ENCODE measurements around the gene EBF4. TPM values are rescaled to one million over a fixed set of nuclear protein-coding genes. Genes with fewer than 3 reads are reported as not detected.
"Not testable (repeated sequence)": the region's sequence is repeated elsewhere in the genome, so short reads cannot be mapped to it uniquely, and the experiment has no call there.

EBF4 gene
- total RNA-seq, 2 experiments from 2014 or later = 0.99 to 2.4 TPM

DNA sequence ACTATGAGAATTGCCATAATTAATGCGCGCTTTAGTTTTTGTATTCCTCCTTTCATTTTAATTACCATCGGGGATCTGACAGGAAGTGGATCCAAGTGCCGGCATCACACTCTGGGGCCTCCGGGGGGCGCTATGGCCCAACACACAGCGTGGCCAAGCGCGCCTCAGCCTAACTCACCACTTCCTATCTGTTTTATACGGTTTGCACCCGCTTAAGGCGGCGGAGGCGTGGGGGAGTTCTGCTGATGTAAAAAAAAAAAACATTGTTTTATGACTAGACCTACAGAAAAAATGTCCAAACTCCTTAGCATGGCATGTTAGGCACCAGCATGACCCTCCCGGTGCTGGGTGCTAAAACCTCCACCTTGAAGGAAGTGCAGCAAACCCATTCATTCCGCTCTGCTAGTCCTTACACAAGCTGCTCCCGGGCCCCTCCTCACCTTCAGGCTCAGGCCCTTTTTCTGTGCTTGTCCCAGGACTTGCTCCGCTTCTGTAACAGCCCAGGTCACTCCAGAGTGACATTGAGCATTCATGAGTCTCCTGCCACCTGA lies 4.5 kb upstream of the EBF4 start:
- H3K27me3 Mint-ChIP-seq = peaks cover 42% of the 10 kb centered on the region
- H3K4me1 Mint-ChIP-seq = peaks cover 31% of the 10 kb centered on the region
- H3K4me3 Mint-ChIP-seq = peak overlapping the region; percentile 66
- POLR2A ChIA-PET = interaction anchor here (0.7 to 2.0 kb wide), 5 partner anchors 19 to 64 kb away, joined by 3 to 8 read pairs (median 5); partner anchors contain the start of gene NOP56
- H3K36me3 Mint-ChIP-seq = no peaks in the 10 kb centered on the region
- peak overlapping the region; percentile 57 for H3K27ac Mint-ChIP-seq
- ATAC-seq (ENCODE audit: low read depth) (peak; percentile 84), DNase-seq (peak; percentile 90)
- H3K9me3 Mint-ChIP-seq = no peaks in the 10 kb centered on the region

DNA sequence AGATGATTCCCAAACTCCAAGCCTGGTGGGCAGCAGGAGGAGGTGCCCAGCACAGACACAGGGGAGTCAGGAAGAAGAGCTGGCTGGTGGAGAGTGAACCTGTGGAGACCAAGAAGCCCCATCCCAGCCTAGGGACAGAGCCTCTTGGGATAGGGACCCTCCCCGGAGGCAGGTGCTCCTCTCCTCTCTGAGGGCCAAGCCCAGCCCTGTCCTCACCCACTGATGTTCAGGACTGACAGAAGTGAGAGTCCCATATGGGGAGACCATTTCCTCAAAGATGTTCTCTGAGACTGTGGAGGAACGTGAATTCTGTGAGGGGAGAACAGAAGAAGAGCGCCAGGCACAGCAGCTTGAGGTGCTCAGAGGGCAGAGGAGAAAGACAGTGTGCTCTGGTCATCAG lies 2.4 kb upstream of the EBF4 start:
- peaks cover 49% of the 10 kb centered on the region for H3K27me3 Mint-ChIP-seq
- ATAC-seq (ENCODE audit: low read depth) (no peak), DNase-seq (no peak)
- H3K9me3 Mint-ChIP-seq = no peaks in the 10 kb centered on the region
- no peak overlapping the region for H3K4me3 Mint-ChIP-seq
- H3K27ac Mint-ChIP-seq = no peak overlapping the region
- POLR2A ChIA-PET = no interaction called here
- H3K4me1 Mint-ChIP-seq = peaks cover 27% of the 10 kb centered on the region
- no peaks in the 10 kb centered on the region for H3K36me3 Mint-ChIP-seq

DNA sequence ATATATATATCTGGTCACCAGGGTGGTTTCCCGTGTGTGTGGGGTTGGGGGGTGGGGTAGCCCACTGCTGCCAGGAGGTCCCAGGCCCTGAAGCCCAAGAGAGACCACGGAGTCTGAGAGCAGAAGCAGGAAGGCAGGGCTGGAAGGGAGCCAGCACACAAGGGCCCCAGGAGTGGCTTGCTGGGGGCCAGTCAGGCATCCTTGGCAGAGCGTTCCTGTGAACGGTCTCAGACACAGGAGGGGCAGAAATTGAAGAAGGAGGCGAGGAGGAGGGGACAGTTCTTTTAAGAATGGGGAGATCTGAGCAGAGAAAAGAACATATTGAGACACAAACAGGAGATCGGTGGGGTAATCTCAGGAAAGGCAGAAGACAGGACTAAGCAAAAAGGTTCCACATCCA lies 1.9 kb upstream of the EBF4 start:
- Mint-ChIP-seq H3K27ac (no peak overlapping the region), H3K4me1 (peaks cover 22% of the 10 kb centered on the region), H3K4me3 (no peak overlapping the region), H3K27me3 (peaks cover 54% of the 10 kb centered on the region), H3K36me3 (no peaks in the 10 kb centered on the region), H3K9me3 (no peaks in the 10 kb centered on the region)
- DNase-seq (no peak), ATAC-seq (ENCODE audit: low read depth) (no peak)
- POLR2A ChIA-PET = no interaction called here

DNA sequence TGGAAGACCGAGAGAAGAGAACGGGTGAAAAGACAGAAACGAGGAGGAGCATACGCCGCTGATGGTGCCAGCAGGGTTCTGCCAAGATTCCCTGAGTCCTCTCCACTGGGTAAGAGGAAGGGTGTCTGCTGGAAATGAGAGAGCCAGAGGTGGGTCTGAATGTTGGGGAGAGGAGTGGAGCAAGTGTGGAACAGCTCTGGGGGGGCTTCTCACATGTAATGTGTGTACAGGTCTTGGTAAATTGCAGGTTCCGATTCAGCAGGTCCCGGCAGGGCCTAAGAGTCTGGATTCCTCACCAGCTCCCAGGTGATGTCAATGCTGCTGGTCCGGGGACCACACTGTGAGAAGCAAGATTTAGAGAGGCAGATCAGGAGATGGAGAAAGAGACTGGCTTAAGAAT lies 1.5 kb upstream of the EBF4 start:
- peak overlapping the region; percentile 77 for H3K4me3 Mint-ChIP-seq
- H3K9me3 Mint-ChIP-seq = no peaks in the 10 kb centered on the region
- POLR2A ChIA-PET = no interaction called here
- ATAC-seq (ENCODE audit: low read depth) = no peak
- no peaks in the 10 kb centered on the region for H3K36me3 Mint-ChIP-seq
- peaks cover 22% of the 10 kb centered on the region for H3K4me1 Mint-ChIP-seq
- DNase-seq = no peak
- no peak overlapping the region for H3K27ac Mint-ChIP-seq
- H3K27me3 Mint-ChIP-seq = peaks cover 58% of the 10 kb centered on the region

DNA sequence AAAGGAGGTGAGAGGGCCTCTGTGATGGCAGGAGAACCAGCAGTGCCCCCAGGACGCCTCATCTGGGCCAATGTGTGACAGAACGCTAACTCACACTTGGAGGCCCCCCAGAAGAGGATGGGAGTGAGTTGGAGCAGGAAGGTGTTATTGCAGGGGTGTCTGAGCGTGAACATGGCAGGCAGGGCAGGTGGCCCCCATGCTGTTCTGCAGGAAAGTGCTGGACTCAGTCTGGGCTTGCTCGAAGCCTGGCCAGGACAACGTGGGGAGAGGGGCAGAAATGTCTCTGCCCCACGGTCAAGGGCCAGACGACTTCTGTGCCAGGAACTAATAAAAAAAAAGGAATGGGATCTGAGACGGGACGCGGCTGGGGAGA lies 931 bp upstream of the EBF4 start:
- Mint-ChIP-seq H3K27me3 (peaks cover 58% of the 10 kb centered on the region), H3K36me3 (no peaks in the 10 kb centered on the region), H3K4me1 (peaks cover 22% of the 10 kb centered on the region), H3K9me3 (no peaks in the 10 kb centered on the region), H3K27ac (no peak overlapping the region), H3K4me3 (peak overlapping the region; percentile 77)
- ATAC-seq (ENCODE audit: low read depth) = no peak
- DNase-seq = no peak
- POLR2A ChIA-PET = no interaction called here

DNA sequence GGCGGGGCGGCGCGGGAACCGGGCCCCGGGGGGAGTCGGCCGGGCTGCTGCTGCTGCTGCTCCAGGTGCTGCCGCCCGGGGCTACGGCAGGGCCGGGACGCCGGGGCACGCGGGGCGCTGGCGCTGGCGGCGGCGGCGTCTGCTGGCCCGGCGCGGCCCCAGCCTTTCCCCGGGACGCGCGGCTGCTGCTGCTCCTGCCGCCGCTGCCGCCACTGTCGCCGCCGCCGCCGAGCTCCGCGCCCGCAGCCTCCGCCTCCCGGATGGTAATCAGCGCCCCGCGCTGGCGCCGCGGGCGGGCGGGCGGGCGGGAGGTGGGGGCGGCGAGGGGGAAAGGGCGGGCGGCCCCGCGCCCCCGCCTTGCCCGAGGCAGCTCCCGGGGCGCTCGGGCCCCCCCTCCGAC lies 306 bp downstream of the EBF4 start:
- no peak overlapping the region for H3K4me3 Mint-ChIP-seq
- no peak overlapping the region for H3K27ac Mint-ChIP-seq
- no peaks in the 10 kb centered on the region for H3K36me3 Mint-ChIP-seq
- ATAC-seq (ENCODE audit: low read depth) = peak; percentile 6
- POLR2A ChIA-PET = interaction anchor here (1.3 to 1.5 kb wide), 2 partner anchors 14 to 182 kb away, joined by 3 read pairs; no protein-coding TSS in a partner anchor
- H3K27me3 Mint-ChIP-seq = peaks cover 61% of the 10 kb centered on the region
- H3K4me1 Mint-ChIP-seq = peaks cover 15% of the 10 kb centered on the region
- H3K9me3 Mint-ChIP-seq = no peaks in the 10 kb centered on the region
- peak; percentile 52 for DNase-seq

DNA sequence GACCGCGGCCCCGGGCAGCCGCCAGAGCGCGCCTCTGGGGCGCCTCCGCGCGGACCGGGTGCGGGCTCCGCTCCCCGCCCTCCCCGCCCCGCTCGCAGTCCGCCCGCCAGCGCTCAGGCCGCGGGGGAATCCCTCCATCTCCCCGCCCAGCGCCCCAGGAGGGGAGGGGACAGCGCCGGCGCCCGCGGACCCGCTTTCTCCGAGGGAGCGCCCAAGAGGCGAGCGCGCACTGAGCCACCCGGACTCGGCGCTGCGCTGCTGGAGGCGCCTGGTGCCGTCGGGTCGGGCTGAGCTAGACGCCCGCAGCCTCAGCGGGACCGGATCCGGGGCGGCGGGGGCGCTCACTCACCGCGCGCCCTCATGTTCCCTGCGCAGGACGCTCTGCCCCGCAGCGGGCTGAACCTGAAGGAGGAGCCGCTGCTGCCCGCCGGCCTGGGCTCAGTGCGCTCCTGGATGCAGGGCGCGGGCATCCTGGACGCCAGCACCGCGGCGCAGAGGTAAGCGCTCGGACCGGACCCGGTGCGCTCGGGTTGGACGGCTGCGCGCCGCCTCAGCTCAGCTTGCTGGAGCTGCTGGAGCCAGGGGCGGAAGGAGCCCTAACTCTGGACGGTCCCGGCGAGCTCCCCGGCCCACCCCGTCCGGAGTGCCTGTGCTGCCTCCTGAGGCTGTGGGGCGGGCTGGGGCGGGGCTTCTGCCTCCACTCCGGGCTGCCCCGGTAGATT lies 867 bp downstream of the EBF4 start:
- DNase-seq (peak; percentile 60), ATAC-seq (ENCODE audit: low read depth) (peak; percentile 48)
- POLR2A ChIA-PET = interaction anchor here (0.6 to 1.5 kb wide), 4 partner anchors 13 to 181 kb away, joined by 3 to 5 read pairs (median 3); no protein-coding TSS in a partner anchor
- Mint-ChIP-seq H3K27me3 (peaks cover 61% of the 10 kb centered on the region), H3K4me3 (no peak overlapping the region), H3K4me1 (peaks cover 11% of the 10 kb centered on the region), H3K36me3 (no peaks in the 10 kb centered on the region), H3K9me3 (no peaks in the 10 kb centered on the region), H3K27ac (no peak overlapping the region)

DNA sequence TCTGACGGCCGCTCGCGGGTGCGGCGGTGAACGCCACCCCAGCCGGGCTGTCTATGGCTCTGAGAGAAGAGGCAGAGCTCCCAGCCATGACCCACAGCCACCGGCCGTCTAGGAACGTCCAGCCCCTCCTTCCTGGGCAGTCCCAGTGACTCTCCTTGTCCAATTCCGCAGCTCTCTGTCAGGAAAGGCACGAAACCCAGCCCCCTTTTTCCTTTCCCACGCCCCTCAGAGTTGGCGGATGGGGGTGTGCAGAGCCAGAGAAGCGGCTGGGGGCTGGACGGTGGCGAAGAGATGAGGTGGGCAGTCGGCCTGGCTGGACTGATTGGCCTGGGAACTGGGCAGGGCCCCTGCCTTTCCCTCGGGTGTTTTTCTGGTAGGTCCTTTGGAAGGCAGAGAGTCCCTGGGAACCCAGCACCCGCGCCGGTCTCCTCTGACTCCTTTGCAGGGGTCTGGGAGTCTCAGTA lies 1.5 kb downstream of the EBF4 start:
- ATAC-seq (ENCODE audit: low read depth) = no peak
- H3K27me3 Mint-ChIP-seq = peaks cover 61% of the 10 kb centered on the region
- peaks cover 8% of the 10 kb centered on the region for H3K4me1 Mint-ChIP-seq
- H3K36me3 Mint-ChIP-seq = no peaks in the 10 kb centered on the region
- H3K9me3 Mint-ChIP-seq = no peaks in the 10 kb centered on the region
- POLR2A ChIA-PET = interaction anchor here (0.6 to 1.5 kb wide), 4 partner anchors 12 to 180 kb away, joined by 3 to 5 read pairs (median 3); no protein-coding TSS in a partner anchor
- no peak overlapping the region for H3K4me3 Mint-ChIP-seq
- no peak for DNase-seq
- H3K27ac Mint-ChIP-seq = no peak overlapping the region

DNA sequence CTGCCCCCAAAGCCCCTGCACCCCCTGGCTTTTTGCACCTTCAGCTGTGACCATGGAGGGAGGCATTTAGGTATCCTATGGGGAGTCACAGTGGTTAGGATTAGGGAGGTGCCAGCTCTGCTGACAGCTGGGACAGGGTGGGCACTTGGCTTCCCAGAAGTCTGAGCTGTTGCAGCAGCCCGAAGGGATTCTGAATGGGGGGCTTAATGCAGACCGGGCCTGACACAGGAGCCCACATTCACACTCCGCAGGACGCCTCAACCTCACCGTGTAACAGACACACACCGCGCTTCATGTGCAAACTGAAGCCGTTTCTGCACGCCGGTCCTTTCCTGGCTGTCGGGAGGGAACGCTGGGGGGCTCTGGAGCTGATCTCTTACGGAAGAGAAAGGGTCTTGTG lies 1.9 kb downstream of the EBF4 start:
- DNase-seq (no peak), ATAC-seq (ENCODE audit: low read depth) (no peak)
- POLR2A ChIA-PET = no interaction called here
- H3K4me3 Mint-ChIP-seq = no peak overlapping the region
- H3K36me3 Mint-ChIP-seq = no peaks in the 10 kb centered on the region
- peaks cover 6% of the 10 kb centered on the region for H3K4me1 Mint-ChIP-seq
- no peak overlapping the region for H3K27ac Mint-ChIP-seq
- peaks cover 59% of the 10 kb centered on the region for H3K27me3 Mint-ChIP-seq
- no peaks in the 10 kb centered on the region for H3K9me3 Mint-ChIP-seq

DNA sequence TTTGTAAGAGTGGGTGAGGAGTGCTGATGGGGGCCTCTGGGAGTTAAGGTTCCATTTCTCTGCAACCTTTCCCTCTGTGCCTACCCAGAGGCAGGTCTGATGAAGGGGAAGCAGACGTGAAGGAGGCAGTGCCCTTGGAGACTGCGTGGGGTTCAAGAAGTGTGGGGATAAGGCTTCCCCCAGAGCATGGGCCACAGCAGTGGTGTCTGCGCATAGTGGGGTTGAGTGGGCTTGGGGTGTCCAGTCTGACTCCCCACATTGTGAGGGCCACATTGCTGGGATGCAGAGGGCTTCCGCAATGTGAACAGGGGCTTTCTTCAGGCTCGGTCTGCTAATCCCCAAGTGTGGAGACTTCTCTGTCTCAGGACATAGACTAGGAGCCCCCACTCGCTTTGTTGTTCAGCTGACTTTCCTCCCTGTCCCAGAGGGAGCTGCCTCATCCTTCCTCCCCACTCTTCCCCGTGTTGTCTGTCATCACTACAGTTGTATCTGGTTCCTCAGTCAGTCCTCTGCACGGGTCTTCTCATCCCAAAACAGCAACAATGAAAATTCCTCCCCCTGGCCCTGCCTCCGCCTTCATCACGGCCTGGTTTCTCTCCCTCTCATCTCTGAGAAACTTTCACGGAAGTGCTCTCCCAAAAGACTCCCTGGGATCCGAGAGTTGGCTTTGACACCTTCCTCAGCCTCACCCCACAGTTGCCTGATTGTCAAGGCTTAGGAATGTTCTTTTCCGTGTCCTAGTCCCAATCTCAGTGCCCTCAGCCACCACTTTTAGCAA lies 2.8 kb downstream of the EBF4 start:
- DNase-seq (no peak), ATAC-seq (ENCODE audit: low read depth) (no peak)
- Mint-ChIP-seq H3K9me3 (no peaks in the 10 kb centered on the region), H3K4me3 (no peak overlapping the region), H3K27ac (no peak overlapping the region), H3K4me1 (peaks cover 6% of the 10 kb centered on the region), H3K36me3 (no peaks in the 10 kb centered on the region), H3K27me3 (peaks cover 54% of the 10 kb centered on the region)
- POLR2A ChIA-PET = no interaction called here

DNA sequence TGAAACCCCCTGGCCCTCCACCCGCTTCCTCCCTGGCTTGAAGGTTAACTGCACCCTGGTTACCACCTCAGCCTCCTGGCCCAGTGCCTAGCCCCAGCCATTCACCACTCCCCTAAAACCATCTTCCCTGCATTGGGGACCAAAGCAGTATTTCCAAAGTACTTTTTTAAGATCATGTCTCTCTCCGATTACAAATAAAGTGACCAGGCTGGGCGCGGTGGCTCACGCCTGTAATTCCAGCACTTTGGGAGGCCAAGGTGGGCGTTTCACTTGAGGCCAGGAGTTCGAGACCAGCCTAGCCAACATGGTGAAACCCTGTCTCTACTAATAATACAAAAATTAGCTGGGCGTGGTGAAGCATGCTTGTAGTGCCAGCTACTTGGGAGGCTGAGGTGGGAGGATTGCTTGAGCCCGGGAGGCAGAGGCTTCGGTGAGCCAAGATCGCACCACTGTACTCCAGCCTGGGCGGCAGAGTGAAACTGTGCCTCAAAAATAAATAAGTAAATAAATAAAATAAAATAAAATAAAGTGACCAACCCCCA lies 3.5 kb downstream of the EBF4 start:
- H3K4me1 Mint-ChIP-seq; ATAC-seq (ENCODE audit: low read depth); H3K9me3 Mint-ChIP-seq; DNase-seq; H3K36me3 Mint-ChIP-seq; POLR2A ChIA-PET; H3K27ac Mint-ChIP-seq: not testable (repeated sequence)
- Mint-ChIP-seq H3K27me3 (peaks cover 52% of the 10 kb centered on the region), H3K4me3 (peak overlapping the region; percentile 16)

DNA sequence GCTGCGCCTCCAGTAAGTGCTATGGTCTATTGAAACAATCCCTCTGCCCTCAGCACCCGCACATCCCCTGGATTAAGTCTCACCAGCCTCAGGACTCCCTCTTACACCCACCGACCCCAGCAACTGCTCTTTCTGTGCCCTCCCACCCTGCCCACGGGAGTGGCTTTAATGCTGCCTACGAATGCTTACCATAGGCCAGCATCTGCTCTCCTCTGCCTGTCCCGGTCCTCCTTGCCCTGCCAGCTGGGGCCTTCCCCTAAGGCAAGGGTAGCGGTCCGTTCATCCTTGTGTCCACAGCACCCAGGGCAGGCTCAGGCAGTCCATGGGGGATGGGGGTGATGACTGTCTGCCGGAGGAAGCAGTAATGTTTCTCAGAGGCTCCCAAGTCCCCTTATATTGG lies 4.1 kb downstream of the EBF4 start:
- Mint-ChIP-seq H3K36me3 (no peaks in the 10 kb centered on the region), H3K27me3 (peaks cover 46% of the 10 kb centered on the region), H3K4me3 (no peak overlapping the region), H3K27ac (no peak overlapping the region), H3K4me1 (peaks cover 5% of the 10 kb centered on the region), H3K9me3 (no peaks in the 10 kb centered on the region)
- no peak for ATAC-seq (ENCODE audit: low read depth)
- no peak for DNase-seq
- POLR2A ChIA-PET = no interaction called here

DNA sequence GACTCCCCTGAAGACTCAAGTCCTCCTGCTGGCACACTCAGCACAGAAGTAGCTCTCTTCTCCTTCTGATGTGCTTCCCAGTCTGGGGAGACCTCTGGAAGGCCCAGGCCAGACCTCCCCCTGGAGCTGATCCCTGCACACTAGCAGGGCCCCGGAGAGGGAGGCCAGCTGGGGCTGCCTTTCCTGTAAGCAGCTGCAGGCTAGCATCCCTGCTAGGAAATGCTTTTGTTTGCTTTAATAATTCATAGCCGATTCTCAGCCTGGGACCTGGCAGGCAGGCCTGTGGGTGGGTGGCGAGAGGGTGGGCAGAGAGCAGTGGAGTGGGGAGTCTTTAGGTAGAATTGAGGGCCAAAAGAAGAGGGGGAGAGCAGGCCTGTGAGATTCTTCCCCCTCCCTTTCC lies 5.2 kb downstream of the EBF4 start:
- H3K4me1 Mint-ChIP-seq = no peaks in the 10 kb centered on the region
- POLR2A ChIA-PET = interaction anchor here (0.5 kb wide), 1 partner anchor 157 kb away, joined by 3 read pairs; no protein-coding TSS in a partner anchor
- ATAC-seq (ENCODE audit: low read depth) (no peak), DNase-seq (no peak)
- H3K36me3 Mint-ChIP-seq = no peaks in the 10 kb centered on the region
- H3K27ac Mint-ChIP-seq = no peak overlapping the region
- no peak overlapping the region for H3K4me3 Mint-ChIP-seq
- H3K9me3 Mint-ChIP-seq = no peaks in the 10 kb centered on the region
- H3K27me3 Mint-ChIP-seq = peaks cover 40% of the 10 kb centered on the region

Data from activated naive CD8-positive, alpha-beta T cell treated with anti-CD3 and anti-CD28 coated beads, Interleukin-2, amount 10 ng/mL, durations not matched to agents 7 days and 5 days (primary cell).